Gastrocnemius medialis (tissue), 4 donors: ENCODE results near the gene OR14A2.

ENCODE experiments used
- POLR2A ChIP-seq, 2 donors: fragments of 450-650 bp; IDR thresholded peaks; one replicate each; pipeline ENCODE4 v1.6.1; 2017; ENCODE audit warnings: antibody characterized with exemption in 2 of 2, mild to moderate bottlenecking in 2 of 2, moderate library complexity in 2 of 2
- TF ChIP-seq, protein P1 (sequence below), 5 experiments: fragments of 450-650 bp in 3 of 5; fragments of 200-600 bp in 2 of 5; sonication (generic) in 2 of 5; IDR thresholded peaks in 4 of 5; conservative IDR thresholded peaks in 1 of 5; 1 replicate in 4 of 5; 2 replicates in 1 of 5; pipeline ENCODE4 v1.5.1; 2016 to 2019; ENCODE audit warnings: antibody characterized with exemption in 5 of 5, mild to moderate bottlenecking in 3 of 5, moderate library complexity in 3 of 5

DNA sequence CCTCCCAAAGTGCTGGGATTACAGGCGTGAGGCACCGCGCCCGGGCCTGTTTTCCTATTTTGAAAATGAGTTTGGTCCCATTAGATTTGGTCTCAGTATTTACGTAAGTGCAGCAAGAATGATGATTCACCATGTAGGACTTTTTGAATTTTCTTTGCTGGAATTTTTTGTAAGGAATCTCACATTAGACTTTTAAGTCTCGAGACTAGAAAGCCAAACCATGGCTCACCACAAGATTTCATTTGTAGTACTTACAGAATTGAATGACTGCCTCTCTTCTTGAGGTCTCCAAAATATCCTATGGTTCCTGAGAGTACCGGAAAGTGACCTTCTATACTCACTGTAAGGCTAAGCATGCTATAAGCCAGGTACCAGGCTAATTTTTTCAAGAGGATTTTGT lies 325 bp downstream of the OR14A2 start:
- TF ChIP-seq, protein P1, sequence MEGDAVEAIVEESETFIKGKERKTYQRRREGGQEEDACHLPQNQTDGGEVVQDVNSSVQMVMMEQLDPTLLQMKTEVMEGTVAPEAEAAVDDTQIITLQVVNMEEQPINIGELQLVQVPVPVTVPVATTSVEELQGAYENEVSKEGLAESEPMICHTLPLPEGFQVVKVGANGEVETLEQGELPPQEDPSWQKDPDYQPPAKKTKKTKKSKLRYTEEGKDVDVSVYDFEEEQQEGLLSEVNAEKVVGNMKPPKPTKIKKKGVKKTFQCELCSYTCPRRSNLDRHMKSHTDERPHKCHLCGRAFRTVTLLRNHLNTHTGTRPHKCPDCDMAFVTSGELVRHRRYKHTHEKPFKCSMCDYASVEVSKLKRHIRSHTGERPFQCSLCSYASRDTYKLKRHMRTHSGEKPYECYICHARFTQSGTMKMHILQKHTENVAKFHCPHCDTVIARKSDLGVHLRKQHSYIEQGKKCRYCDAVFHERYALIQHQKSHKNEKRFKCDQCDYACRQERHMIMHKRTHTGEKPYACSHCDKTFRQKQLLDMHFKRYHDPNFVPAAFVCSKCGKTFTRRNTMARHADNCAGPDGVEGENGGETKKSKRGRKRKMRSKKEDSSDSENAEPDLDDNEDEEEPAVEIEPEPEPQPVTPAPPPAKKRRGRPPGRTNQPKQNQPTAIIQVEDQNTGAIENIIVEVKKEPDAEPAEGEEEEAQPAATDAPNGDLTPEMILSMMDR (IDR thresholded peaks at IDR 0.05 in 4 of 5, conservative IDR thresholded peaks at IDR 0.05 in 1 of 5): no peak
- TF ChIP-seq POLR2A (IDR thresholded peaks at IDR 0.05): no peak
